ENCODE results near the gene CGB3. TPM values are rescaled to one million over a fixed set of nuclear protein-coding genes. Genes with fewer than 3 reads are reported as not detected.

CGB3 gene
- total RNA-seq, 4 donors from 2014 or later: not detected

DNA sequence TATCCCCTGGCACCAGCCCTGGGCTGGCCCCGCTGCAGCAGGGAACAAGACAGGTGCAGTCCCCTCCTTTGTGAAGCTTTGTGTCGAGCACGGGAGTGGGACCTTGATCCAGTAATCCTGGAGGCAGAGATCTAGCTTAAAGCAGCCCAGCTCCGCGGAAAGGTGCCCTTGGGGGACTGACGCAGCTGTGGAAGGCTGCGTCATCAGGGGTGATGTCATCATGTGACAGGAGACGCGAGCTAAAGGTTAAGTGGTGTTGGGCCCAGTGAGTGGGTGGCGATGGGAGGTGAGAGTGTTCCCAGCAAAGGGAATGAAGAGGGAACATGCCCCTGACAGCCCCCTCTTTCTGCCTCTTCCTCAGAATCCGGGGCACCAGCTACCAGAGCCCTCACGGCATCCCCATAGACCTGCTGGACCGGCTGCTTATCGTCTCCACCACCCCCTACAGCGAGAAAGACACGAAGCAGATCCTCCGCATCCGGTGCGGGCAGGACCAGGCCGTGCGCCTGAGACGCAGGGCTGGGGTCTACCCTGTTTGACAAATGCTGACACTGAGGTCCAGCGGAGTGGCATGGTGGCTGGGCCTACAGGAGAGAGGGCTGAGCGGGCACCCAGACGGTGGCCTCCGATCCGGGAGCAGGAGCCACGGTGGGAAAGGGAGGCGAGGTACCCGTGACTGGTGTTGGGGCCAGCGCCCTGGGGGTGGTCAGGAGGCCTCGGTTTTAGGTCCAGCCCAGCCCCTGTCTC is 9.8 kb downstream of the CGB3 start:
- H3K4me3 ChIP-seq: no peak overlapping the region
- no peak overlapping the region for H3K27ac ChIP-seq
- DNase-seq (ENCODE audit: low spot score in 2 of 2): no peak
- H3K36me3 ChIP-seq: peaks cover 0 to 73% (median 16%) of the 10 kb centered on the region in 3 donors
- H3K9me3 ChIP-seq: no peaks in the 10 kb centered on the region
- H3K4me1 ChIP-seq: peaks cover 0 to 21% (median 16%) of the 10 kb centered on the region in 4 donors
- TF ChIP-seq, protein P1, sequence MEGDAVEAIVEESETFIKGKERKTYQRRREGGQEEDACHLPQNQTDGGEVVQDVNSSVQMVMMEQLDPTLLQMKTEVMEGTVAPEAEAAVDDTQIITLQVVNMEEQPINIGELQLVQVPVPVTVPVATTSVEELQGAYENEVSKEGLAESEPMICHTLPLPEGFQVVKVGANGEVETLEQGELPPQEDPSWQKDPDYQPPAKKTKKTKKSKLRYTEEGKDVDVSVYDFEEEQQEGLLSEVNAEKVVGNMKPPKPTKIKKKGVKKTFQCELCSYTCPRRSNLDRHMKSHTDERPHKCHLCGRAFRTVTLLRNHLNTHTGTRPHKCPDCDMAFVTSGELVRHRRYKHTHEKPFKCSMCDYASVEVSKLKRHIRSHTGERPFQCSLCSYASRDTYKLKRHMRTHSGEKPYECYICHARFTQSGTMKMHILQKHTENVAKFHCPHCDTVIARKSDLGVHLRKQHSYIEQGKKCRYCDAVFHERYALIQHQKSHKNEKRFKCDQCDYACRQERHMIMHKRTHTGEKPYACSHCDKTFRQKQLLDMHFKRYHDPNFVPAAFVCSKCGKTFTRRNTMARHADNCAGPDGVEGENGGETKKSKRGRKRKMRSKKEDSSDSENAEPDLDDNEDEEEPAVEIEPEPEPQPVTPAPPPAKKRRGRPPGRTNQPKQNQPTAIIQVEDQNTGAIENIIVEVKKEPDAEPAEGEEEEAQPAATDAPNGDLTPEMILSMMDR (IDR thresholded peaks at IDR 0.05): no peak
- TF ChIP-seq EP300 (IDR thresholded peaks at IDR 0.05) (no peak), POLR2A (IDR thresholded peaks at IDR 0.05) (no peak)
- WGBS, 2 donors: 84 to 89% methylated on average over 28 to 32 of the region's 32 CpGs
- peaks cover 0 to 15% of the 10 kb centered on the region in 2 donors for H3K27me3 ChIP-seq

DNA sequence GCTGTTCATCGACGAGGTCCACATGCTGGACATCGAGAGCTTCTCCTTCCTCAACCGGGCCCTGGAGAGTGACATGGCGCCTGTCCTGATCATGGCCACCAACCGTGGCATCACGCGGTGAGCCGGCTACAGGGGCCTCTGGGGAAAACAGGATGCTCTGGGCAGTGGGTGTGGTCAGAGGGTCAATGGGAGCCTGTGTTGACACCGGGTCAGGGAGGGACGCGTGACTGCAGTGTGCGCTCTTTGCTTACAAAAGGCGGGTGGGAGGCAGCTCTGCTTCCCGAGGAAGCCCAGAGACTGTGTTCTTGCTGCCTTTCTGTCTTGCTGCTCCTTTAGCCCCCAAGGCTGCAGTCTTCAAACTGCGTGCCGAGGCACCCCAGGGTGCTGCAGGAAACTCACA is 12.9 kb downstream of the CGB3 start:
- H3K27me3 ChIP-seq: no peaks in the 10 kb centered on the region
- H3K4me1 ChIP-seq: no peaks in the 10 kb centered on the region
- no peak overlapping the region for H3K4me3 ChIP-seq
- TF ChIP-seq EP300 (IDR thresholded peaks at IDR 0.05) (no peak), POLR2A (IDR thresholded peaks at IDR 0.05) (no peak)
- TF ChIP-seq, protein P1 (IDR thresholded peaks at IDR 0.05): no peak
- H3K36me3 ChIP-seq: peaks cover 0 to 95% (median 16%) of the 10 kb centered on the region in 3 donors
- H3K27ac ChIP-seq: no peak overlapping the region
- DNase-seq (ENCODE audit: low spot score in 2 of 2): no peak
- H3K9me3 ChIP-seq: no peaks in the 10 kb centered on the region
- 63 to 76% methylated on average over 16 to 17 of the region's 17 CpGs for WGBS, 2 donors

DNA sequence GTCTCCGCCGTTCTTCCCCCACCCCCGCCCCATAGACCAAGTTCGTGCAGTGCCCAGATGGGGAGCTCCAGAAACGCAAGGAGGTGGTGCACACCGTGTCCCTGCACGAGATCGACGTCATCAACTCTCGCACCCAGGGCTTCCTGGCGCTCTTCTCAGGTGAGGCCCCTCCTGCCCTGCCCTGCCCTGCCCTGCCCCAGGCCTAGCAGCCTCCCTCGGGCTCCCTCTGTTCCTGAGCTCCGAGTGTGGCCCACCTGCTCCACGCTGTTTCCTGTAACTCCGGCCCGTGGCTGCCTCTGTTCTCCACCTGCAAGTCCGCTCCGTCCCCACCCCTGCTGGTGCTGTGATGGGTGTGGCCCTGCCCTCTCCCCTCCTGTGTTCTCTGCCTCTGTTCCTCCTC is 13.7 kb downstream of the CGB3 start:
- H3K4me3 ChIP-seq: no peak overlapping the region
- no peaks in the 10 kb centered on the region for H3K27me3 ChIP-seq
- H3K27ac ChIP-seq: no peak overlapping the region
- 89 to 90% methylated on average over 18 of the region's 18 CpGs for WGBS, 2 donors
- no peaks in the 10 kb centered on the region for H3K4me1 ChIP-seq
- TF ChIP-seq EP300 (IDR thresholded peaks at IDR 0.05) (no peak), POLR2A (IDR thresholded peaks at IDR 0.05) (no peak)
- TF ChIP-seq, protein P1 (IDR thresholded peaks at IDR 0.05): no peak
- H3K9me3 ChIP-seq: no peaks in the 10 kb centered on the region
- peaks cover 0 to 95% (median 15%) of the 10 kb centered on the region in 3 donors for H3K36me3 ChIP-seq
- DNase-seq (ENCODE audit: low spot score in 2 of 2): no peak

DNA sequence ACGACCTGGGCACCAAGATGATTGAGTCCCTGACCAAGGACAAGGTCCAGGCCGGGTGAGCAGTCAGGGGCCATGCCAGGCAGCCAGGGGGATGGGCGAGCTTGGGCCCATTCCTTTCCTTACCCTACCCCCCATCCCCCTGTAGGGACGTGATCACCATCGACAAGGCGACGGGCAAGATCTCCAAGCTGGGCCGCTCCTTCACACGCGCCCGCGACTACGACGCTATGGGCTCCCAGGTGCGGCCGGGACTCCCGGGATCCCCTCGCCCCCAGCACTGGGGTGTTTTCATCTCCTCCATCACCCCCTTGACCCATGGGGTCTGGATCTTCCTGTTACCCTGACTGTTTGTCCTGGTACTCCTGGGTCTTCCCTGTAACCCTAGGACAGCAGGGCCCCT is 14.3 kb downstream of the CGB3 start:
- no peak overlapping the region for H3K27ac ChIP-seq
- H3K36me3 ChIP-seq: peaks cover 0 to 95% (median 12%) of the 10 kb centered on the region in 3 donors
- WGBS, 2 donors: 94% methylated on average over 16 to 18 of the region's 18 CpGs
- H3K9me3 ChIP-seq: no peaks in the 10 kb centered on the region
- TF ChIP-seq EP300 (IDR thresholded peaks at IDR 0.05) (no peak), POLR2A (IDR thresholded peaks at IDR 0.05) (no peak)
- TF ChIP-seq, protein P1 (IDR thresholded peaks at IDR 0.05): no peak
- no peaks in the 10 kb centered on the region for H3K27me3 ChIP-seq
- no peak overlapping the region for H3K4me3 ChIP-seq
- no peak for DNase-seq (ENCODE audit: low spot score in 2 of 2)
- H3K4me1 ChIP-seq: no peaks in the 10 kb centered on the region

DNA sequence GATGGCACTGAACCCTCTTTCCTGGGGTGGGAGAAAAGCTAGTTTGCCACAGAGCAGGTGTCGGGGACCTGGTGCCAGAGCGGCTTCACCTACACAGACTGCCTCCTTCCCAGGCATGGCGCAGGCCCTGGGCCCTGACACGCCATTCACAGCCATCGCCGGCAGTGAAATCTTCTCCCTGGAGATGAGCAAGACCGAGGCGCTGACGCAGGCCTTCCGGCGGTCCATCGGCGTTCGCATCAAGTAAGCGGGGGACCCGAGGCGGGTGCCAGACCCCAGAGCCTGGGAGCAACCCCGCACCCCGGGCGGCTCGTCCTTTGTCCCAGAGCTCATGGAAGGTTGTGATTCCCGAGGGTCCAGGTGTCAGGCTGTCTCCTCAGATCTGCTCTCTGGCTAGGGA is 17.2 kb downstream of the CGB3 start:
- Histone ChIP-seq H3K4me3 (no peak overlapping the region), H3K9me3 (no peaks in the 10 kb centered on the region), H3K27ac (no peak overlapping the region), H3K36me3 (peaks cover 0 to 96% (median 18%) of the 10 kb centered on the region in 3 donors), H3K27me3 (no peaks in the 10 kb centered on the region), H3K4me1 (no peaks in the 10 kb centered on the region)
- TF ChIP-seq, protein P1 (IDR thresholded peaks at IDR 0.05): no peak
- TF ChIP-seq EP300 (IDR thresholded peaks at IDR 0.05): no peak
- TF ChIP-seq POLR2A (IDR thresholded peaks at IDR 0.05): no peak
- 93 to 97% methylated on average over 14 to 22 of the region's 22 CpGs for WGBS, 2 donors
- DNase-seq (ENCODE audit: low spot score in 2 of 2): no peak

All from tibial nerve (tissue), 4 donors.